Loucy (cell line): ENCODE data around the gene ITGB5.

Experiments used
- CTCF ChIP-seq: fragments of 200-600 bp; sonication (generic); conservative IDR thresholded peaks from 2 replicates; pipeline ENCODE4 v1.5.1; 2014; ENCODE audit warnings: mild to moderate bottlenecking, antibody characterized with exemption, low read length
- EZH2phosphoT487 ChIP-seq: fragments of 200-600 bp; IDR thresholded peaks from 2 replicates; pipeline ENCODE4 v1.6.1; 2018; ENCODE audit warnings: antibody characterized with exemption, mild to moderate bottlenecking, moderate library complexity, borderline replicate concordance

- TF ChIP-seq CTCF = no peak
- no peak for TF ChIP-seq EZH2phosphoT487
These were observed 85.0 kb downstream of the ITGB5 start for GRCh38 chr3:124802061-124802698.
